PC-3 (cell line): ENCODE results near the gene PPARGC1A.

Experiments used
- EZH2 ChIP-seq: fragments of 300-600 bp; sonication (generic); IDR thresholded peaks from one replicate; pipeline ENCODE4 v1.6.1; 2017; ENCODE audit warnings: antibody characterized with exemption, mild to moderate bottlenecking, low read length; ENCODE audit not compliant: unreplicated experiment
- EZH2phosphoT487 ChIP-seq: fragments of 300-600 bp; sonication (generic); IDR thresholded peaks from 2 replicates; pipeline ENCODE4 v1.6.1; 2018; ENCODE audit warnings: mild to moderate bottlenecking, antibody characterized with exemption, low read length, borderline replicate concordance
- TF ChIP-seq, protein P1 (sequence below): fragments of 300-600 bp; sonication (generic); conservative IDR thresholded peaks from 2 replicates; pipeline ENCODE4 v1.5.1; 2017; ENCODE audit warnings: antibody characterized with exemption, low read depth, mild to moderate bottlenecking, low read length

DNA sequence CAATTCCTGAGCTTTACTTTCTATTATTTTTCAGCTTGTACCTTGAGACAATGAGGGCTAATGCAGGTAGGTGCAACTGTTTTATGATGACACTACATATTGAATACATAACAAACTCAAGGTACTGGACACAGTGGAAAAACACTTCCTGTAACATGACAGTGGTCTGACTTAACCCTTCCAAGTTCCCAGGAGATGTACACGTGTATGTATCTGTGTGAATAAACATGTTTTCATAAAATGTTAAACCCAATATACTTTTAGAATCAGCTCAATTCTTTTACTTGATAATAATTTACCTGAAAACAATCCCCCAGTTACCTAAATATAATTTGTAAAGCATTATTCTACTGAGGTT lies 1.2 kb upstream of the PPARGC1A start:
- TF ChIP-seq EZH2phosphoT487: no peak
- TF ChIP-seq, protein P1, sequence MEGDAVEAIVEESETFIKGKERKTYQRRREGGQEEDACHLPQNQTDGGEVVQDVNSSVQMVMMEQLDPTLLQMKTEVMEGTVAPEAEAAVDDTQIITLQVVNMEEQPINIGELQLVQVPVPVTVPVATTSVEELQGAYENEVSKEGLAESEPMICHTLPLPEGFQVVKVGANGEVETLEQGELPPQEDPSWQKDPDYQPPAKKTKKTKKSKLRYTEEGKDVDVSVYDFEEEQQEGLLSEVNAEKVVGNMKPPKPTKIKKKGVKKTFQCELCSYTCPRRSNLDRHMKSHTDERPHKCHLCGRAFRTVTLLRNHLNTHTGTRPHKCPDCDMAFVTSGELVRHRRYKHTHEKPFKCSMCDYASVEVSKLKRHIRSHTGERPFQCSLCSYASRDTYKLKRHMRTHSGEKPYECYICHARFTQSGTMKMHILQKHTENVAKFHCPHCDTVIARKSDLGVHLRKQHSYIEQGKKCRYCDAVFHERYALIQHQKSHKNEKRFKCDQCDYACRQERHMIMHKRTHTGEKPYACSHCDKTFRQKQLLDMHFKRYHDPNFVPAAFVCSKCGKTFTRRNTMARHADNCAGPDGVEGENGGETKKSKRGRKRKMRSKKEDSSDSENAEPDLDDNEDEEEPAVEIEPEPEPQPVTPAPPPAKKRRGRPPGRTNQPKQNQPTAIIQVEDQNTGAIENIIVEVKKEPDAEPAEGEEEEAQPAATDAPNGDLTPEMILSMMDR: no peak
- no peak for TF ChIP-seq EZH2
